Spleen (tissue), 7 donors: ENCODE results near the gene CDHR3.

ENCODE experiments used
- POLR2A ChIP-seq, 3 donors: fragments of 450-650 bp; IDR thresholded peaks; one replicate each; pipeline ENCODE4 v1.5.1; 2017; ENCODE audit warnings: antibody characterized with exemption in 3 of 3, mild to moderate bottlenecking in 1 of 3
- POLR2AphosphoS5 ChIP-seq, 3 donors: sonication (generic); formaldehyde crosslinking; IDR thresholded peaks; one replicate each; pipeline ENCODE4 v1.5.1; 2017; ENCODE audit warnings: antibody characterized with exemption in 3 of 3
- TF ChIP-seq, protein P1 (sequence below), 11 experiments: fragments of 200-600 bp in 7 of 11; fragments of 450-650 bp in 4 of 11; sonication (generic) in 4 of 11; IDR thresholded peaks in 8 of 11; conservative IDR thresholded peaks in 3 of 11; 1 replicate in 7 of 11; 2 replicates in 4 of 11; pipeline versions ENCODE4 v1.4.0 to v1.8.0; 2016 to 2021; ENCODE audit warnings: antibody characterized with exemption in 11 of 11, inconsistent platforms in 4 of 11, mild to moderate bottlenecking in 1 of 11
- donor health status: DM: no; HTN: no; CAD: no; lungs with moderate emphysema.
- donor health status: DM: no; HTN: no; CAD: no.
- donor health status: DM: no; HTN: no; CAD: no.

DNA sequence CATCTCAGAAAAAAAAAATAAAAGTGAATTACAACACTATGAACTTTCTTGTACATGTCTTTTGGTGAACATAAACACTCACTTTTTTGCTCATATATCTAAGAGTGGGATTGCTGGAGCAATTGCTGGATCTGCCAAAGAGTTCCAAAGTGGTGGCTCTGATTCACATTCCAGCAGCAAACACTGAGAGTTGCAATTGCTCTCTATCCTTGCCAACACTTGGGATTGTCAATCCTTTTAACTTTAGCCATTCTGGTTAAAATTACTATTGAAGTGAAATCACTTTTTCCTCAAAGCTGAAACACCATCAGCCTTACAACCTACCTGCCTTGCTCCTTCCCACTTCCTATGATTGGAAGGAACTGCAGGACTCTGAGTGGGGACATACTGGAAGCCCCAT, 70.7 kb downstream of the CDHR3 start:
- TF ChIP-seq, protein P1, sequence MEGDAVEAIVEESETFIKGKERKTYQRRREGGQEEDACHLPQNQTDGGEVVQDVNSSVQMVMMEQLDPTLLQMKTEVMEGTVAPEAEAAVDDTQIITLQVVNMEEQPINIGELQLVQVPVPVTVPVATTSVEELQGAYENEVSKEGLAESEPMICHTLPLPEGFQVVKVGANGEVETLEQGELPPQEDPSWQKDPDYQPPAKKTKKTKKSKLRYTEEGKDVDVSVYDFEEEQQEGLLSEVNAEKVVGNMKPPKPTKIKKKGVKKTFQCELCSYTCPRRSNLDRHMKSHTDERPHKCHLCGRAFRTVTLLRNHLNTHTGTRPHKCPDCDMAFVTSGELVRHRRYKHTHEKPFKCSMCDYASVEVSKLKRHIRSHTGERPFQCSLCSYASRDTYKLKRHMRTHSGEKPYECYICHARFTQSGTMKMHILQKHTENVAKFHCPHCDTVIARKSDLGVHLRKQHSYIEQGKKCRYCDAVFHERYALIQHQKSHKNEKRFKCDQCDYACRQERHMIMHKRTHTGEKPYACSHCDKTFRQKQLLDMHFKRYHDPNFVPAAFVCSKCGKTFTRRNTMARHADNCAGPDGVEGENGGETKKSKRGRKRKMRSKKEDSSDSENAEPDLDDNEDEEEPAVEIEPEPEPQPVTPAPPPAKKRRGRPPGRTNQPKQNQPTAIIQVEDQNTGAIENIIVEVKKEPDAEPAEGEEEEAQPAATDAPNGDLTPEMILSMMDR (IDR thresholded peaks at IDR 0.05 in 8 of 11, conservative IDR thresholded peaks at IDR 0.05 in 3 of 11), result no peak
- TF ChIP-seq POLR2A (IDR thresholded peaks at IDR 0.05) (no peak), POLR2AphosphoS5 (IDR thresholded peaks at IDR 0.05) (no peak)
